ENCODE data around the gene CYP46A1. TPM values are rescaled to one million over a fixed set of nuclear protein-coding genes. Genes with fewer than 3 reads are reported as not detected.

The CYP46A1 gene
- total RNA-seq, 1 experiment from 2014 or later, result 0.02 TPM

Other genes starting within 250 kb of the CYP46A1 start
- gene SETD3, start 203.4 kb upstream of the CYP46A1 start, total RNA-seq (2014; rRNA removed; shearing (Covaris generic)), result 33.1 and 41.5 TPM in 2 replicates
- gene CCNK, start 202.9 kb upstream of the CYP46A1 start, total RNA-seq (2014; rRNA removed; shearing (Covaris generic)), result 11.8 and 12.2 TPM in 2 replicates
- 12.8 and 16.2 TPM in 2 replicates for gene CCDC85C, start 80.1 kb upstream of the CYP46A1 start, total RNA-seq (2014; rRNA removed; shearing (Covaris generic))
- 0.15 and 1.2 TPM in 2 replicates for gene HHIPL1, start 39.2 kb upstream of the CYP46A1 start, total RNA-seq (2014; rRNA removed; shearing (Covaris generic))
- 32.0 and 32.6 TPM in 2 replicates for gene EML1, start 109.1 kb downstream of the CYP46A1 start, total RNA-seq (2014; rRNA removed; shearing (Covaris generic))